Dendritic cell treated with granulocyte-macrophage colony-stimulating factor and Interleukin-4, amounts not matched to agents 40 ng/mL and 50 ng/mL, for 4 days (primary cell): Measurements from ENCODE around the gene CHSY1.
A peak's percentile ranks its signal among the peaks of the same experiment; 100 is the strongest.

Experiments used
- H3K27ac Mint-ChIP-seq: one replicate; pipeline ENCODE4 v1.8.0; 2022; ENCODE audit warnings: mild to moderate bottlenecking, mixed read lengths
- H3K27me3 Mint-ChIP-seq: one replicate; pipeline ENCODE4 v1.8.0; 2022; ENCODE audit warnings: mild to moderate bottlenecking, mixed read lengths
- H3K36me3 Mint-ChIP-seq: one replicate; pipeline ENCODE4 v1.8.0; 2022; ENCODE audit warnings: low read depth, mixed read lengths
- H3K4me1 Mint-ChIP-seq: one replicate; pipeline ENCODE4 v1.8.0; 2022; ENCODE audit warnings: low read depth, mixed read lengths
- H3K4me3 Mint-ChIP-seq: one replicate; pipeline ENCODE4 v1.8.0; 2022; ENCODE audit warnings: mild to moderate bottlenecking, moderate library complexity, mixed read lengths
- H3K9me3 Mint-ChIP-seq: one replicate; pipeline ENCODE4 v1.8.0; 2022; ENCODE audit warnings: mixed read lengths
- intact Hi-C: fragments of 100-400 bp; cut with micrococcal nuclease; formaldehyde crosslinking; loops from one replicate; pipeline ENCODE4 v1.15.0; 2022

Gene CHSY1

GRCh38 chr15:101142711-101143110 is 109.1 kb downstream of the CHSY1 start:
- Mint-ChIP-seq H3K4me3 (no peak overlapping the region), H3K36me3 (no peaks in the 10 kb centered on the region)

GRCh38 chr15:101141926-101142527 is 109.8 kb downstream of the CHSY1 start:
- Mint-ChIP-seq H3K4me1 (peaks cover 47% of the 10 kb centered on the region), H3K27ac (no peak overlapping the region), H3K36me3 (no peaks in the 10 kb centered on the region), H3K27me3 (peaks cover 15% of the 10 kb centered on the region), H3K9me3 (no peaks in the 10 kb centered on the region), H3K4me3 (no peak overlapping the region)
- intact Hi-C loops, result no loop called here

More at GRCh38 chr15:101142711-101143110, 109.1 kb downstream of the CHSY1 start:
- H3K9me3 Mint-ChIP-seq, result no peaks in the 10 kb centered on the region
- peaks cover 40% of the 10 kb centered on the region for H3K4me1 Mint-ChIP-seq
- peaks cover 15% of the 10 kb centered on the region for H3K27me3 Mint-ChIP-seq
- H3K27ac Mint-ChIP-seq, result no peak overlapping the region
- intact Hi-C loops, result no loop called here

GRCh38 chr15:101140697-101141065 is 111.2 kb downstream of the CHSY1 start:
- H3K4me3 Mint-ChIP-seq, result no peak overlapping the region
- no peaks in the 10 kb centered on the region for H3K9me3 Mint-ChIP-seq
- peaks cover 13% of the 10 kb centered on the region for H3K27me3 Mint-ChIP-seq
- intact Hi-C loops, result no loop called here
- peak overlapping the region; percentile 79 for H3K27ac Mint-ChIP-seq
- H3K36me3 Mint-ChIP-seq, result no peaks in the 10 kb centered on the region
- peaks cover 54% of the 10 kb centered on the region for H3K4me1 Mint-ChIP-seq

GRCh38 chr15:101139986-101140696 is 111.7 kb downstream of the CHSY1 start:
- peak overlapping the region; percentile 33 for H3K4me3 Mint-ChIP-seq
- intact Hi-C loops, result no loop called here
- H3K4me1 Mint-ChIP-seq, result peaks cover 58% of the 10 kb centered on the region
- H3K27ac Mint-ChIP-seq, result peak overlapping the region; percentile 79
- H3K36me3 Mint-ChIP-seq, result no peaks in the 10 kb centered on the region
- peaks cover 16% of the 10 kb centered on the region for H3K27me3 Mint-ChIP-seq
- H3K9me3 Mint-ChIP-seq, result no peaks in the 10 kb centered on the region

- intact Hi-C loops, result no loop called here
- Mint-ChIP-seq H3K4me3 (no peak overlapping the region), H3K4me1 (peaks cover 50% of the 10 kb centered on the region), H3K27ac (peak overlapping the region; percentile 79), H3K27me3 (peaks cover 16% of the 10 kb centered on the region), H3K9me3 (no peaks in the 10 kb centered on the region), H3K36me3 (no peaks in the 10 kb centered on the region)
Measured at GRCh38 chr15:101138913-101139880, 112.7 kb downstream of the CHSY1 start.

- peaks cover 18% of the 10 kb centered on the region for H3K27me3 Mint-ChIP-seq
- intact Hi-C loops, result no loop called here
- H3K4me1 Mint-ChIP-seq, result peaks cover 55% of the 10 kb centered on the region
Measured at GRCh38 chr15:101138086-101138660, 113.7 kb downstream of the CHSY1 start.

GRCh38 chr15:101137312-101137940 is 114.4 kb downstream of the CHSY1 start:
- Mint-ChIP-seq H3K9me3 (no peaks in the 10 kb centered on the region), H3K4me3 (no peak overlapping the region), H3K36me3 (no peaks in the 10 kb centered on the region), H3K27ac (peak overlapping the region; percentile 52), H3K4me1 (peaks cover 55% of the 10 kb centered on the region), H3K27me3 (peaks cover 18% of the 10 kb centered on the region)
- intact Hi-C loops, result no loop called here

More at GRCh38 chr15:101138086-101138660, 113.7 kb downstream of the CHSY1 start:
- peak overlapping the region; percentile 79 for H3K27ac Mint-ChIP-seq
- no peaks in the 10 kb centered on the region for H3K9me3 Mint-ChIP-seq
- no peaks in the 10 kb centered on the region for H3K36me3 Mint-ChIP-seq
- H3K4me3 Mint-ChIP-seq, result no peak overlapping the region

- no peak overlapping the region for H3K4me3 Mint-ChIP-seq
- peaks cover 18% of the 10 kb centered on the region for H3K27me3 Mint-ChIP-seq
- peaks cover 57% of the 10 kb centered on the region for H3K4me1 Mint-ChIP-seq
- intact Hi-C loops, result no loop called here
- no peaks in the 10 kb centered on the region for H3K36me3 Mint-ChIP-seq
- H3K27ac Mint-ChIP-seq, result peak overlapping the region; percentile 52
- no peaks in the 10 kb centered on the region for H3K9me3 Mint-ChIP-seq
Measured at GRCh38 chr15:101136381-101137268, 115.2 kb downstream of the CHSY1 start.

GRCh38 chr15:101135532-101136166 is 116.2 kb downstream of the CHSY1 start:
- Mint-ChIP-seq H3K9me3 (no peaks in the 10 kb centered on the region), H3K36me3 (no peaks in the 10 kb centered on the region), H3K4me1 (peaks cover 65% of the 10 kb centered on the region), H3K27me3 (peaks cover 19% of the 10 kb centered on the region), H3K4me3 (no peak overlapping the region), H3K27ac (no peak overlapping the region)
- intact Hi-C loops, result no loop called here

- intact Hi-C loops, result no loop called here
- Mint-ChIP-seq H3K4me1 (peaks cover 66% of the 10 kb centered on the region), H3K9me3 (no peaks in the 10 kb centered on the region), H3K36me3 (no peaks in the 10 kb centered on the region), H3K4me3 (no peak overlapping the region), H3K27me3 (peaks cover 19% of the 10 kb centered on the region), H3K27ac (no peak overlapping the region)
Measured at GRCh38 chr15:101134780-101135179, 117.1 kb downstream of the CHSY1 start.

GRCh38 chr15:101133751-101134261 is 118.0 kb downstream of the CHSY1 start:
- Mint-ChIP-seq H3K4me1 (peaks cover 67% of the 10 kb centered on the region), H3K4me3 (no peak overlapping the region), H3K36me3 (no peaks in the 10 kb centered on the region), H3K27me3 (peaks cover 19% of the 10 kb centered on the region), H3K9me3 (no peaks in the 10 kb centered on the region), H3K27ac (peak overlapping the region; percentile 21)
- intact Hi-C loops, result no loop called here

GRCh38 chr15:101133181-101133460 is 118.7 kb downstream of the CHSY1 start:
- Mint-ChIP-seq H3K4me3 (no peak overlapping the region), H3K36me3 (no peaks in the 10 kb centered on the region), H3K4me1 (peaks cover 67% of the 10 kb centered on the region), H3K27ac (peak overlapping the region; percentile 28), H3K27me3 (peaks cover 13% of the 10 kb centered on the region), H3K9me3 (no peaks in the 10 kb centered on the region)
- intact Hi-C loops, result no loop called here
